ENCODE data around the gene CD160. TPM values are rescaled to one million over a fixed set of nuclear protein-coding genes. Genes with fewer than 3 reads are reported as not detected.
"Not testable (repeated sequence)": the region's sequence is repeated elsewhere in the genome, so short reads cannot be mapped to it uniquely, and the experiment has no call there.

CD160 gene
- total and polyA plus RNA-seq, 7 donors, result 0.31 to 0.60 TPM; not detected in 5

GRCh38 chr1:145720556-145720877 lies 1.2 kb downstream of the CD160 start:
- H3K36me3 ChIP-seq, result no peaks in the 10 kb centered on the region
- peak overlapping the region in 1 of 4 donors; percentile 40 for H3K27ac ChIP-seq
- intact Hi-C loops (cut with DNase I), result no loop called here
- no peak for TF ChIP-seq POLR2AphosphoS5 (IDR thresholded peaks at IDR 0.05)
- DNase-seq, result no peak
- peak overlapping the region in 3 of 4 donors; percentile 26 to 44 (median 39) for H3K4me3 ChIP-seq
- 61 to 65% methylated on average over 5 of the region's 5 CpGs for WGBS, 2 donors
- H3K27me3 ChIP-seq, result no peaks in the 10 kb centered on the region
- H3K9me3 ChIP-seq, result no peaks in the 10 kb centered on the region
- H3K4me1 ChIP-seq, result peaks cover 0 to 14% (median 11%) of the 10 kb centered on the region in 4 donors

DNA sequence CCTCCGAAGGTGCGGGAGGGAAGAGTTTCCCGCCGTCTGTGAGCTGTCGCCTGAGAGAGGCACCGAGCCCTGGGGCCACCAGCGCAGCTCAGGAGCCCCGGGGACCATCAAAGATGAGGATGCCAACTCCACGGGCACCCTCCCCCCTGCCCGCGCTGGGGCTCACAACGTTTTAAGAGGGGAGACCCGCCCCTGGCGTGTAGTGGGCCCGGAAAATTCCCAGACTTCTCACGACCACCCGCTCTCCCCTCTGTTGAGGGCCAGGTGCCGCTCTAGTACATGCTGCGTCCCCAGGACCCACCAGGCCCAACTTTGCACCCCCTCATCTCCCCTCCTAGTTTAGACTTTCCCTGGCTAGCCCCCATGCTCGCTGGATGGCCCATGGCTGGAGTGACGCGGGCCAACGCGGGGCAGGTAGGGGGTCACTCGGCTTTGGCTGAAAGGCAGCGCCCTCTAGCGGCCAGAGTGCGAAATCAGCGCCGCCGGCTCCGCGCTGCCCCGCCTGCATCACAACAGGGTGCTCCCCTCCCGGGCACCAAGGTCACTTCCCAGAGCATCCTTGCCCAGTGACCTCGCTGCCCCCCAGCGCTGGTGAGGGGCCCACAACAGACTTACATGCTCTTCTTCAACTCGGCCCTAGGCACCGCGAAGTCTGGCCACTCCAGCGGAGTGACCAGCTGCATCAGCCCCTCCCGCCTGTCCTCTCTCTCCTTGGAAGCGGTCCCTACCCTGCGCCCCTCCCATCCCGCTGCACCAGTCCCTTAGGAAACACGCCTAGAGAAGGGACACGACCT lies 1.8 kb downstream of the CD160 start:
- intact Hi-C loops (cut with DNase I), result no loop called here
- 11 to 16% methylated on average over 47 of the region's 47 CpGs for WGBS, 2 donors
- DNase-seq, result peak; percentile 83
- Histone ChIP-seq H3K4me1 (peaks cover 0 to 14% (median 11%) of the 10 kb centered on the region in 4 donors), H3K27me3 (no peaks in the 10 kb centered on the region), H3K27ac (peak overlapping the region in 1 of 4 donors; percentile 40), H3K36me3 (no peaks in the 10 kb centered on the region), H3K9me3 (no peaks in the 10 kb centered on the region), H3K4me3 (peak overlapping the region; percentile 9 to 44 (median 32))
- peak; percentile 75 to 92 (median 83) for TF ChIP-seq CTCF (IDR thresholded peaks at IDR 0.05)
- TF ChIP-seq POLR2AphosphoS5 (IDR thresholded peaks at IDR 0.05), result peak in 1 of 4 donors; percentile 25
- TF ChIP-seq POLR2A (IDR thresholded peaks at IDR 0.05), result no peak

DNA sequence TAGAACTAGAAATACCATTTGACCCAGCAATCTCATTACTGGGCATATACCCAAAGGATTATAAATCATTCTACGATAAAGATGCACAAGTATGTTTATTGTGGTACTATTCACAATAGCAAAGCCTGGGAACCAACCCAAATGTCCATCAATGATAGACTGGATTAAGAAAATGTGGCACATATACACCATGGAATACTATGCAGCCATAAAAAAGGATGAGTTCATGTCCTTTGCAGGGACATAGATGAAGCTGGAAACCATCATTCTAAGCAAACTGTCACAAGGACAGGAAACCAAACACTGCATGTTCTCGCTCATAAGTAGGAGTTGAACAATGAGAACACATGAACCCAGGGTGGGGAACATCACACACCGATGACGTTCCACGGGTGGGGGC lies 6.9 kb downstream of the CD160 start:
- H3K36me3 ChIP-seq; H3K9me3 ChIP-seq; H3K4me1 ChIP-seq; H3K4me3 ChIP-seq; intact Hi-C loops (cut with DNase I); H3K27me3 ChIP-seq; H3K27ac ChIP-seq; DNase-seq: not testable (repeated sequence)
- 95 to 96% methylated on average over 5 of the region's 5 CpGs for WGBS, 2 donors

GRCh38 chr1:145729196-145729595 lies 9.9 kb downstream of the CD160 start:
- Histone ChIP-seq H3K4me1 (no peaks in the 10 kb centered on the region), H3K4me3 (no peak overlapping the region), H3K27ac (no peak overlapping the region), H3K27me3 (no peaks in the 10 kb centered on the region), H3K36me3 (no peaks in the 10 kb centered on the region), H3K9me3 (no peaks in the 10 kb centered on the region)
- no peak for TF ChIP-seq CTCF (IDR thresholded peaks at IDR 0.05)
- TF ChIP-seq POLR2A (IDR thresholded peaks at IDR 0.05), result no peak
- no peak for TF ChIP-seq POLR2AphosphoS5 (IDR thresholded peaks at IDR 0.05)
- TF ChIP-seq EP300 (IDR thresholded peaks at IDR 0.05), result no peak
- intact Hi-C loops (cut with DNase I), result no loop called here
- 75 to 78% methylated on average over 5 of the region's 5 CpGs for WGBS, 2 donors
- DNase-seq, result no peak

DNA sequence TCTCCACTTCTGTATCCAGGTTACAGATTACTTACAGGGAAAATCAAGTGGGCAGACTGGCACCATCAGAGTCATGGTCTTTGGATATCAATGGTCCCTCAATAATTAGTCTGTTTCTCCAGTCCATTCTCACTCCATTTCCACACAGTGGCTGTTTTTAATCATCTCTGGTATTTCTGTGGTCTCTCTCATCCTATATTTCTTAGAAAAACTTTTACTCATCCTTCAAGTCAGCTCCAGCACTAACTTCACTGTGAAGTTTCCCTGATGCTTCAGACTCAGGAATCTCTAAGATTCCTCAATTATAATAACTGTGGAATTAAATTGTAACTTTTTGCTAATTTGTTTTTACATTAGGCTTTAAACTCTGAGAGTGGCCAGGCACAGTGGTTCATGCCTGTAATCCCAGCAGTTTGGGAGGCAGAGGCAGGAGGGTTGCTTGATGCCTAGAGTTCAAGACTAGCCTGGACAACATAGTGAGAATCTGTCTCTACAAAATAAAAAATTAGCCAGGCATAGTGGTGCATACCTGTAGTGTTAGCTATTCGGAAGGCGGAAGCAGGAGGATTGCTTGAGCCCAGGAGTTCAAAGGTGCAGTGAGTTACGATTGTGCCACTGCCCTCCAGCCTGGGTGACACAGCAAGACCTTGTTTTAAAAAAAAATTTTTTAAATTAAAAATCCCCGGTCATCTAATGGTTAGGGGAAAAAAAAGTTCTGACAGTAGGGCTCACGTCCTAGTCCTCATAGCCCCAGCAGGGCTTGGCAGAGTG lies 10.6 kb downstream of the CD160 start:
- Histone ChIP-seq H3K36me3 (no peaks in the 10 kb centered on the region), H3K4me3 (no peak overlapping the region), H3K27me3 (no peaks in the 10 kb centered on the region), H3K9me3 (no peaks in the 10 kb centered on the region), H3K27ac (no peak overlapping the region), H3K4me1 (no peaks in the 10 kb centered on the region)
- 80 to 93% methylated on average over 5 of the region's 5 CpGs for WGBS, 2 donors
- DNase-seq, result no peak
- intact Hi-C loops (cut with DNase I), result no loop called here
- TF ChIP-seq POLR2AphosphoS5 (IDR thresholded peaks at IDR 0.05) (no peak), POLR2A (IDR thresholded peaks at IDR 0.05) (no peak), CTCF (IDR thresholded peaks at IDR 0.05) (no peak), EP300 (IDR thresholded peaks at IDR 0.05) (no peak)
